Activated naive CD8-positive, alpha-beta T cell (primary cell): Measurements from ENCODE around the gene LPCAT1.
"Not testable (repeated sequence)": the region's sequence is repeated elsewhere in the genome, so short reads cannot be mapped to it uniquely, and the experiment has no call there.

Experiments used
- H3K27ac Mint-ChIP-seq: one replicate; pipeline ENCODE4 v1.8.0; 2021; ENCODE audit warnings: mixed read lengths
- H3K27me3 Mint-ChIP-seq: one replicate; pipeline ENCODE4 v1.8.0; 2021; ENCODE audit warnings: mixed read lengths
- H3K36me3 Mint-ChIP-seq: one replicate; pipeline ENCODE4 v1.8.0; 2021; ENCODE audit warnings: mixed read lengths
- H3K4me1 Mint-ChIP-seq: one replicate; pipeline ENCODE4 v1.8.0; 2021; ENCODE audit warnings: low read depth, mixed read lengths
- H3K4me3 Mint-ChIP-seq: one replicate; pipeline ENCODE4 v1.8.0; 2021; ENCODE audit warnings: mild to moderate bottlenecking, mixed read lengths
- H3K9me3 Mint-ChIP-seq: one replicate; pipeline ENCODE4 v1.8.0; 2021; ENCODE audit warnings: low read depth, mixed read lengths

LPCAT1 gene

DNA sequence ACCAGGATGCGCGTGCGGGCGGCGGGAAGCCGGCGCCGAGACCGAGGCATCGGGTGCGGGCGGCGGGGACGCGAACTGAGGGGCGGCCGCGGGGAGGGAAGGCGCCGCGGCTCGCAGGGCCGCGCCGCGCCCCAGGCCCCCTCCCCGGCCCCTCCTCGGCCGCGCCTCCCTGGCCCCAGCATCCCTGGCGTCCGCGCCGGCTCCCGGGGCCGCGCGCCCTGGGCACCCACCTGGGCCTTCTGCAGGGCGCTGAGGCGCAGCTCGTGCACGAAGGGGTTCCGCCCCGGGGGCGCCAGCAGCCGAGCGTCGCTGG lies 324 bp downstream of the LPCAT1 start:
- H3K27ac Mint-ChIP-seq: no peak overlapping the region
- no peaks in the 10 kb centered on the region for H3K36me3 Mint-ChIP-seq
- peaks cover 16% of the 10 kb centered on the region for H3K4me1 Mint-ChIP-seq
- H3K4me3 Mint-ChIP-seq: peak overlapping the region; percentile 40
- no peaks in the 10 kb centered on the region for H3K27me3 Mint-ChIP-seq
- H3K9me3 Mint-ChIP-seq: no peaks in the 10 kb centered on the region

GRCh38 chr5:1522601-1523479 lies 920 bp downstream of the LPCAT1 start:
- Mint-ChIP-seq H3K9me3 (no peaks in the 10 kb centered on the region), H3K27me3 (no peaks in the 10 kb centered on the region), H3K4me3 (peak overlapping the region; percentile 92), H3K36me3 (no peaks in the 10 kb centered on the region), H3K4me1 (peaks cover 16% of the 10 kb centered on the region), H3K27ac (peak overlapping the region; percentile 64)

- H3K9me3 Mint-ChIP-seq: no peaks in the 10 kb centered on the region
- H3K27me3 Mint-ChIP-seq: no peaks in the 10 kb centered on the region
- no peaks in the 10 kb centered on the region for H3K36me3 Mint-ChIP-seq
- H3K27ac Mint-ChIP-seq: peak overlapping the region; percentile 64
- H3K4me1 Mint-ChIP-seq: peaks cover 17% of the 10 kb centered on the region
- H3K4me3 Mint-ChIP-seq: peak overlapping the region; percentile 92
These were observed 1.8 kb downstream of the LPCAT1 start for GRCh38 chr5:1521671-1522600.

DNA sequence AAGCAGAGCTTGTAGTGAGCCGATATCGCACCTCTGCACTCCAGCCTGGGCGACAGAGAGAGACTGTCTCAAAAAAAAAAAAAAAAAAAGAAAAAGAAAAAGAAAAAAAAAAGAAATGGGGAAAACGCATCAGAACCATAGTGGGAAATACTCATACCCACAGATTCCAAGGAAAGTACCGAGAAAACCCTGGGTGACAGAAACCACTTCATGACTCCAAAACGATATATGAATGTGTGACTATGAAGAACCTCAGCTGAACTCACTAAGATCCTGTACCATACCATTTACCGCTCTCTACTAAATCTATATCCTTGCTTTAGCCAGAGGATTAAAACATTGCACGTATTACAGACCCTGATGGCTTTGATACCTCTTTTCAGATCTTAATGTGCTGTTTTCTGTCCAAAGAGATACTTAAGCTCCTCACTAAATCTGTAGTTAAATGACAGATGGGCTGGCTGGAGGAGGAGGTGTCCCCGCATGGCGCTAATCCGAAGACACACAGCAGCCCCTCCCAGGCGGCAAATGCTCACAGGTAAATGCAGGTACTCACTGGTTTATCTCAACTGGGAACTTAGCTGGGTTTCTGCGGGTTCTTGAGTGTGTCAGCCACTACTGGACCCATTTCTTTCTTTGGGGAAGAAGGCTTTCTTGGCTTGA lies 2.8 kb downstream of the LPCAT1 start:
- no peaks in the 10 kb centered on the region for H3K9me3 Mint-ChIP-seq
- no peaks in the 10 kb centered on the region for H3K27me3 Mint-ChIP-seq
- no peak overlapping the region for H3K27ac Mint-ChIP-seq
- H3K4me1 Mint-ChIP-seq: peaks cover 24% of the 10 kb centered on the region
- H3K36me3 Mint-ChIP-seq: no peaks in the 10 kb centered on the region
- H3K4me3 Mint-ChIP-seq: peak overlapping the region; percentile 13

DNA sequence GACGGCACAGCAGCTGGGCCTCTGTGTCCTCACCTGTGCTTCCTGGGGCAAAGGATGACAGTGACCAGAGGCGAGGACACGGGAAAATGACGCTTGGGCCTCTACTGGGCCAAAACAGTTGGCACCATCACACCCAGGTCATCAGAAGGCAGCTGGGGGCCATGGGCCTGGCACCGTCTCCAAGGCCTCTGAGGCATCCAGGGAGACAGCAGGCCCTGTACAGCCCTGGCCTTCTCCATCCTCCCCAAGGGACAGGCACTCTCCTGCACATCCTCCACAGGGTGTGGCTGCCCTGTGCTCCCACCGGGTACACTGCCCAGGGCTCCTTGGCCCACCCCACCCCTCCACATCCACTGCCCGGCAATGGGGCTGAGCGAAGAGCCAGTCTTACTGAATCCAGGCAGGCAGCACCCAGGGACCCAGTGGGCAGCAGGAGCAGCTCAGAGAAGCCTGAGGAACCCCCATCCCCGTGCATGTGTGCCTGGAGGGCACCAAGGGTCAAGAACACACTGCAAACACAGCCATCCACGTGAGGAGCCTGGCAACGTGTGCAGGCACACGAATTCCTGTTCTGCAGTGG lies 4.0 kb downstream of the LPCAT1 start:
- no peaks in the 10 kb centered on the region for H3K9me3 Mint-ChIP-seq
- no peak overlapping the region for H3K4me3 Mint-ChIP-seq
- H3K27me3 Mint-ChIP-seq: no peaks in the 10 kb centered on the region
- no peaks in the 10 kb centered on the region for H3K36me3 Mint-ChIP-seq
- peaks cover 28% of the 10 kb centered on the region for H3K4me1 Mint-ChIP-seq
- H3K27ac Mint-ChIP-seq: no peak overlapping the region

GRCh38 chr5:1517838-1518237 lies 5.9 kb downstream of the LPCAT1 start:
- H3K27ac Mint-ChIP-seq: no peak overlapping the region

DNA sequence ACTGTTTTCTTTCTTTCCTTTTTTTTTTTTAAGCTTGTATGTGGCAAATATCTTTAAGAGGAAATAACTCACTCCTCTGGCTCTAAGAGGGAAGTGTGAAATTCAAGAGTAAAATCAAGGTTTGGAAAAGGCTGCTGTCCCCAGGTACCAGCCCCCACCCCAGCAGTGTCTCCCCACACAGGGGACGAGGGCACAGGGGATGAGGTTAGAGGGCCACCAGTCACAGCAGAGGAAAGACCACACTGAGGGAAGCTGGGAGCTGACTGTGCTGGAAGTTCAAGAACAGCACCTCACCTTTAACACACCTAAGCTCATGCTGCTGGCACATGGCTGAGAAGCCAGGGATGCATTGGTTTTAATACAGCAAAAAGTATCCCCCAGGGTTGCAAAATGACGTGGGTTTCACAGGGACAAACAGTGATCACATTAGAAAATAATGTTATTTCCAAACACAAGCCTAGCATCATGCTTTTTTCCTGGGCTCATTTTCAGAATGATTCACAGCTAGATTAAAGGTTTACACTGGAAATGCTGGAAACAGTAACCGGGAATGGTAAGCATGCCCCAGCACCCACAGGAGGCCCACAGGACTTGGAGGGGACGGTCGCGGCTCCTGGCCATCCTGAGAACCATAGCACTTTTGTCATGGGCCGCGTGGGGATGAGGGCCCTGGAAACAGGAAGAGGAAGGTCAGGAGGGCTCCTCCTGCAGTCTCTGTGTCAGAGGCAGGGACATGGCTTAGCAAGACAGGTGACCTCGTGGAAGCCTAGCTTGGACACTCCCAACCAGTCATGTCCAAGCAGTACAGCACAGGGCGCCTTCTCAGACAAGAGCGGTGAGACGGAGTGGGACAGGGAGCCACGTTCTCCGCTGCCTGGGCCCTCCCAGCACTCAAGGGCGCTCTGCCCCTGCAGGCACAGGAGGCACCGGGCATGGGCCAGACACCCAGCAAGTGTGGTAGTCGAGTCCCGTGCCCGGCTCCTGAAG lies 6.9 kb downstream of the LPCAT1 start:
- Mint-ChIP-seq H3K27ac (no peak overlapping the region), H3K4me3 (no peak overlapping the region), H3K4me1 (peaks cover 22% of the 10 kb centered on the region), H3K9me3 (no peaks in the 10 kb centered on the region), H3K27me3 (no peaks in the 10 kb centered on the region), H3K36me3 (no peaks in the 10 kb centered on the region)

More at GRCh38 chr5:1517838-1518237, 5.9 kb downstream of the LPCAT1 start:
- Mint-ChIP-seq H3K27me3 (no peaks in the 10 kb centered on the region), H3K4me1 (peaks cover 28% of the 10 kb centered on the region), H3K9me3 (no peaks in the 10 kb centered on the region), H3K4me3 (no peak overlapping the region), H3K36me3 (no peaks in the 10 kb centered on the region)

GRCh38 chr5:1515921-1516571 lies 7.7 kb downstream of the LPCAT1 start:
- Mint-ChIP-seq H3K4me1 (peaks cover 19% of the 10 kb centered on the region), H3K27me3 (no peaks in the 10 kb centered on the region), H3K27ac (no peak overlapping the region), H3K4me3 (no peak overlapping the region), H3K36me3 (no peaks in the 10 kb centered on the region), H3K9me3 (no peaks in the 10 kb centered on the region)

GRCh38 chr5:1515311-1515920 lies 8.3 kb downstream of the LPCAT1 start:
- H3K4me1 Mint-ChIP-seq: peaks cover 19% of the 10 kb centered on the region
- no peaks in the 10 kb centered on the region for H3K9me3 Mint-ChIP-seq
- no peak overlapping the region for H3K4me3 Mint-ChIP-seq
- no peaks in the 10 kb centered on the region for H3K36me3 Mint-ChIP-seq
- H3K27ac Mint-ChIP-seq: no peak overlapping the region
- H3K27me3 Mint-ChIP-seq: no peaks in the 10 kb centered on the region

DNA sequence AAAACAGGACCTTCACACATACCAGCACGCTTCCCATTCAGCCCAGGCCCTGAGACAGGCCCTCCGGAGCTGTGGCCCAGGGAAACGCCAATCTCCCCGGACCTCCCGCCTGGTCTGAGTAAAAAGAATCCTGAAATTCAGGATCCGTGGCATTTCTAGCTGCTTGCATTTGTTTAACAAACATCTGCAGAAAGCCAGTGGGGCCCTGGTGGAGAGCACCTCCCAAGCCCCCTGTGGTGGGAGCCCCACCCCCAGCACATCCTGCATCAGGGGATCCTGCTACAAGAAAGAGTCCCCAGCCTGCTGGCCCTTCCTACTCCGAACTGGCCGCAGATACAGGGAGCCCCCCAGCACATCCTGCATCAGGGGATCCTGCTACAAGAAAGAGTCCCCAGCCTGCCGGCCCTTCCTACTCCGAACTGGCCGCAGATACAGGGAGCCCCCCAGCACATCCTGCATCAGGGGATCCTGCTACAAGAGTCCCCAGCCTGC lies 8.9 kb downstream of the LPCAT1 start:
- H3K9me3 Mint-ChIP-seq, H3K27me3 Mint-ChIP-seq, H3K36me3 Mint-ChIP-seq, H3K4me3 Mint-ChIP-seq, H3K27ac Mint-ChIP-seq: not testable (repeated sequence)
- peaks cover 19% of the 10 kb centered on the region for H3K4me1 Mint-ChIP-seq

GRCh38 chr5:1514027-1514818 lies 9.5 kb downstream of the LPCAT1 start:
- no peaks in the 10 kb centered on the region for H3K36me3 Mint-ChIP-seq

GRCh38 chr5:1513326-1514026 lies 10.3 kb downstream of the LPCAT1 start:
- H3K27me3 Mint-ChIP-seq: no peaks in the 10 kb centered on the region
- H3K9me3 Mint-ChIP-seq: no peaks in the 10 kb centered on the region
- H3K4me3 Mint-ChIP-seq: no peak overlapping the region
- no peaks in the 10 kb centered on the region for H3K36me3 Mint-ChIP-seq
- H3K4me1 Mint-ChIP-seq: peaks cover 16% of the 10 kb centered on the region
- H3K27ac Mint-ChIP-seq: no peak overlapping the region

More at GRCh38 chr5:1514027-1514818, 9.5 kb downstream of the LPCAT1 start:
- Mint-ChIP-seq H3K9me3 (no peaks in the 10 kb centered on the region), H3K27ac (no peak overlapping the region), H3K4me1 (peaks cover 18% of the 10 kb centered on the region), H3K4me3 (no peak overlapping the region), H3K27me3 (no peaks in the 10 kb centered on the region)
